Measurements from ENCODE around the gene ASIC4.

Gene ASIC4

DNA sequence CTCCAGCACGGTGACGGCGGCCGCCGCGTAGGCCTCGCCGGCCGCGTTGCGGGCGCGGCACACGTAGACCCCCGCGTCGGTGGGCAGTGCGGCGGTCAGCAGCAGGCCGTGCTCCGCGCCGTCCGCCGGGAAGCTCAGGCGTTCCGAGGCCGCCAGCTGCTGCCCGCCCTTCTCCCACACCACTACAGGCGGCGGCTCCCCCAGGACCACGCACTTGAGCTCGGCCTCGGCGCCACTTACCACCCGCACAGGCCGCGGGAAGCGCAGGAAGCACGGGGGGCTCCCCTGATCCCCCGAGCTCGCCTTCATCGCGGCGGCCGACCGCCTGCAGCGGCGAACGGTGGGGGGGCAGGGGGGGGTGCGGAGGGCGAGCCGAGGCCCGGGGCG lies 56.6 kb downstream of the ASIC4 start:
- DNase-seq: no peak

- no peak for DNase-seq
Measured at GRCh38 chr2:219571311-219572236, 57.3 kb downstream of the ASIC4 start, which contains the start of gene OBSL1. OBSL1 (minus strand) TSS chr2:219571539; CDS start chr2:219571232, 307 bp downstream.

- no peak for DNase-seq
Measured at GRCh38 chr2:219572237-219573001, 58.1 kb downstream of the ASIC4 start, which contains the start of gene INHA. INHA (plus strand) TSS chr2:219572310; CDS start chr2:219572375, 65 bp downstream.

- no peak for DNase-seq
Measured at GRCh38 chr2:219573166-219573565, 58.9 kb downstream of the ASIC4 start.

GRCh38 chr2:219574484-219575311 lies 60.4 kb downstream of the ASIC4 start:
- no peak for DNase-seq

DNA sequence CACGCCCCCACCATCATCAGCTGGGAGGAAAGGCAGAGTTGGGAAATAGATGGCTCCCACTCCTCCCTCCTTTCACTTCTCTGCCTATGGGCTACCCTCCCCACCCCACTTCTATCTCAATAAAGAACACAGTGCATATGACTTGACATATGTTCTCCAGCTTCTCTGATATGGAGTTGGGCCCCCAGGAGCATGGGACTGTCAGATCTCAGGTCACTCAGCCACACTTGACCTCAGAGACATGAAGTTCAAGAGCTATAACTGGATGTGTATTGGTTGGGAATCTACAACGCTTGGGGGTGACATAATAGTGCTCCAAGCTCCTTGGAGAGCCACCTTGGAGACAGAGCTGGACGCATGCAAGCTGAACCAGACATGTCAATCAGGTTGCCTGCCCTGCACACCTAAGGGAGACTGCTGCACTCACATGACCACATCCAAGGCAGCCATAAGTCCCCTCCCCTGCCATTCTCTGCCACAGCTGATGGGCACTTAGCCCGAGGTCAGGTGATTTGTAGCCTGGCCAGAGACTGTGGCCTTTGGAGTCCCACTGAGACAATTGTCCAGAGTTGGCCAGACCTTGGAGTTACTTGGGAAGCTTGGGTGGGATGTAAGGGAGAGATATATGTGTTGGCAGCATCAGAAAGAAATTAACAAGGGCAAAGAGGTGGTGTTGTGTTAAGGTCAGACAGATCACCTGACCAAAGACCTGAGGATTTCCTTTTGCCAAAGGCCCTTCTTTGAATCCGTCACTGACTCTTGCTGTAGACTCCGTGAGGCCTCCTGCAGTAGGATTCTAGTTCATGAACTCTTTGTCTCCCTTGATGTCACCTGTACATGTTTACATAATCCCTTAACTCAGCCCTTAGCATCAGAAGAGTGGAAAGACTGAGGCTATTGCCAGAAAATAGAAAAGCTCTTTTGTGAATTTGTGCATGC lies 61.6 kb downstream of the ASIC4 start:
- DNase-seq: no peak

DNA sequence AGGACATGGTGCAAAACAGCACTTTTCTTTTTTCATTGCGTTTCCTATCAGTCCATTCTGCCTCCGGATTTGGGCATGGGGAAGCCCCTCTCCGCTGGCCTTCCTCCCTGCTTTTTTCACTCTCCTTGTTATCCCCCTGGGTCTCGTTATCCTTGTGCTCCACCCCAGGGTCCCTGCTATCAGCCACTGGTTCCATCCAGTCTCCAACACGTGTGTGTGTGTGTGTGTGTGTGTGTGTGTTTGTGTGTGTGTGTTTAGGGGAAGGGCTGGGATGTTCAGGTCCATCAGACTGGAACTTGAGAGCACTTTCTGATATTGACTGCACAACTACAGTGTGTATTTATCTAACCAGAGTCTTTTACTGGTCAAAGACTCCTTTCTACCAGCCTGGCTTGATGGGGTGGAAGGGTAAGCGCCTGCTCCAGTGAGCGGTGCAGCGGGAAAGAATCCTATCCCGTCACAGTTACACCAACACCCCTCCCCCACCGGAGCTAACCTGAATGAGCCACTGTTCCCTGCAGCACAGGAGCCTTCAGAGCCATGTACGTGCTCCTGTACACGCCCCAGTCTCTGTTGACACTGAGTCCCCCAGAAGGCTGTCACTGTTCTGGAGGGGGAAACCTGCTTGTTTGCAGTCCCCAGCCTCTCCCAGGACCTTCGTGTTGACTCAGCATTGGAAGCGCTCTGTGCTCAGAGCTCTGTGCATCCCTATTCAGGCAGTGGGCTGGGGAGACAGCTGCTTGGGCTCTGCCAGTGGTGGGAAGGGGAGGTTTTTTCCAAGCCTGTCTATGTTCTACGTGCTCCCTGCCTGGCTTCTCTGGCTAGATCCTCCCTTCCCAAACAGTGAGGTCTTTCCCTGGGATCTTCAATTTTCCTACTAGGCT lies 62.5 kb downstream of the ASIC4 start:
- DNase-seq: no peak

GRCh38 chr2:219578811-219579613 lies 64.7 kb downstream of the ASIC4 start:
- no peak for DNase-seq

GRCh38 chr2:219581346-219581745 lies 67.1 kb downstream of the ASIC4 start:
- DNase-seq: no peak

All from CD4-positive, alpha-beta T cell treated with Interleukin-10 for 1 hour (primary cell).